Ovary (tissue), 9 donors: ENCODE data around the gene ANP32B. TPM values are rescaled to one million over a fixed set of nuclear protein-coding genes. Genes with fewer than 3 reads are reported as not detected.
A peak's percentile ranks its signal among the peaks of the same experiment; 100 is the strongest.

Experiments
- DNase-seq, 5 donors: peaks; one replicate each; pipeline ENCODE4 v3.0.0-alpha.2; 2019 to 2020
- H3K27ac ChIP-seq, 2 donors: fragments of 200-600 bp; one replicate each; pipeline versions ENCODE4 v1.5.1 to v1.8.0; 2019 to 2022
- H3K27me3 ChIP-seq: fragments of 200-600 bp; one replicate; pipeline ENCODE4 v1.8.0; 2022
- H3K36me3 ChIP-seq: fragments of 200-600 bp; sonication (generic); one replicate; pipeline ENCODE4 v1.5.1; 2019
- H3K4me1 ChIP-seq: one replicate; pipeline ENCODE4 v1.8.1; 2013; ENCODE audit warnings: mild to moderate bottlenecking, moderate library complexity; ENCODE audit not compliant: insufficient read depth
- H3K4me3 ChIP-seq: fragments of 200-600 bp; sonication (generic); one replicate; pipeline ENCODE4 v1.5.1; 2017
- H3K9me3 ChIP-seq, 2 donors: fragments of 200-600 bp in 1 of 2; sonication (generic) in 1 of 2; one replicate each; pipeline versions ENCODE4 v1.5.1 to v1.8.1; 2013 to 2019; ENCODE audit warnings: mild to moderate bottlenecking in 1 of 2, moderate library complexity in 1 of 2
- CTCF ChIP-seq, 3 donors: fragments of 450-650 bp in 2 of 3; fragments of 200-600 bp in 1 of 3; IDR thresholded peaks; one replicate each; pipeline versions ENCODE4 v1.5.1 to v1.8.0; 2016 to 2022; ENCODE audit warnings: antibody characterized with exemption in 3 of 3, mild to moderate bottlenecking in 1 of 3
- EP300 ChIP-seq: sonication (generic); formaldehyde crosslinking; IDR thresholded peaks from one replicate; pipeline ENCODE4 v1.6.1; 2017; ENCODE audit warnings: antibody characterized with exemption
- POLR2A ChIP-seq: fragments of 450-650 bp; IDR thresholded peaks from one replicate; pipeline ENCODE4 v1.6.1; 2017; ENCODE audit warnings: antibody characterized with exemption, mild to moderate bottlenecking, moderate library complexity
- WGBS, 3 donors: extraction: QIAGEN DNeasy Blood & Tissue Kit in 1 of 3; methylation state at CpG; one replicate each; pipeline versions ENCODE4 v1.1.5 to v1.1.7; 2013 to 2017; 5-methylcytosine and 5-hydroxymethylcytosine counted together
- intact Hi-C, 4 donors: fragments of 100-400 bp; cut with DNase I; formaldehyde crosslinking; loops; one replicate each; pipeline versions ENCODE4 v1.11.0 to v1.15.1; 2022 to 2023
- polyA plus RNA-seq, 2 donors: library from polyadenylated mRNA; stranded (reverse); fragments of 200-250 nt in 1 of 2; fragments of 350-450 nt in 1 of 2; fragmentation: Illumina TruSeq in 1 of 2; extraction: RNeasy Lipid Tissue Mini Kit (QIAGEN cat#74804) in 1 of 2; gene quantifications; one replicate each; pipeline ENCODE4 v1.2.3, GENCODE V29; 2013 to 2014
- small RNA-seq: library from RNA; depleted of rRNA; stranded (forward); fragments of <200 nt; gene quantifications from one replicate; pipeline ENCODE3, GENCODE V24; 2016
- total RNA-seq, 7 donors: library from RNA; depleted of rRNA in 2 of 7; stranded (reverse); fragments of >200 nt in 2 of 7; fragmentation: NEBNext Ultra II Directional in 3 of 7; extraction: Animal tissue kit (Norgen Biotek cat#: 25700) in 3 of 7; gene quantifications; one replicate each; pipeline versions ENCODE4 v1.1.0 to v1.2.4, GENCODE V29; 2016 to 2023
- donor health status: DM: no; HTN: no; CAD: no; lungs with moderate emphysema.
- donor health status: DM: no; HTN: no; CAD: no.
- donor health status: Bipolar disorder and iron deficiency.
- donor health status: DM: yes; HTN: yes; CAD: no.
- donor health status: DM: no; HTN: no; CAD: no.
- donor health status: DM: yes; HTN: yes; CAD: no.

ANP32B gene
- total and polyA plus RNA-seq, 9 donors: 41.4 to 302 (median 153) TPM

- no peaks in the 10 kb centered on the region for H3K36me3 ChIP-seq
- WGBS, 3 donors: 24 to 47% (median 31%) methylated on average over 8 of the region's 8 CpGs
- intact Hi-C loops: no loop called here
Measured at GRCh38 chr9:98064623-98065392, 81.7 kb downstream of the ANP32B start.

More at GRCh38 chr9:98064623-98065392, 81.7 kb downstream of the ANP32B start:
- no peak for TF ChIP-seq CTCF (IDR thresholded peaks at IDR 0.05)
- TF ChIP-seq POLR2A: no peak
- no peak for TF ChIP-seq EP300
- no peaks in the 10 kb centered on the region for H3K27me3 ChIP-seq
- H3K4me3 ChIP-seq: no peak overlapping the region
- H3K27ac ChIP-seq: no peak overlapping the region
- H3K4me1 ChIP-seq: no peaks in the 10 kb centered on the region
- DNase-seq: peak in 3 of 5 donors; percentile 23 to 63 (median 42)
- H3K9me3 ChIP-seq: no peaks in the 10 kb centered on the region

Small RNAs within 50 kb of the gene (small RNA-seq; reads per million reads assigned to genes)
- not detected for gene RNU6-918P

Other genes starting within 250 kb of the ANP32B start
- gene FOXE1, start 130.1 kb upstream of the ANP32B start, total RNA-seq: not detected
- not detected for gene FOXE1, start 130.1 kb upstream of the ANP32B start, polyA plus RNA-seq
- 10 to 100 TPM; 11.5 to 19.4 (median 15.3) TPM for gene TRMO, start 60.8 kb upstream of the ANP32B start, total RNA-seq
- gene TRMO, start 60.8 kb upstream of the ANP32B start, polyA plus RNA-seq: 10 to 100 TPM; 12.6 to 25.3 TPM
- under 1 TPM in 2 of 7 donors, not detected in 5; 0.10 to 0.53 TPM for gene HEMGN, start 45.2 kb upstream of the ANP32B start, total RNA-seq
- gene HEMGN, start 45.2 kb upstream of the ANP32B start, polyA plus RNA-seq: not detected
- gene NANS, start 73.4 kb downstream of the ANP32B start, total RNA-seq: 10 to 100 TPM; 24.1 to 43.8 (median 33.8) TPM
- 10 to 100 TPM; 28.3 to 41.5 TPM for gene NANS, start 73.4 kb downstream of the ANP32B start, polyA plus RNA-seq
- gene TRIM14, start 135.9 kb downstream of the ANP32B start, total RNA-seq: 10 to 100 TPM in 1 of 7 donors, 1 to 10 TPM in 6; 3.6 to 12.2 (median 5.7) TPM
- gene TRIM14, start 135.9 kb downstream of the ANP32B start, polyA plus RNA-seq: 10 to 100 TPM in 1 of 2 donors, 1 to 10 TPM in 1; 2.3 to 24.0 TPM
- 1 to 10 TPM in 4 of 7 donors, under 1 TPM in 3; 0.13 to 3.7 (median 1.2) TPM for gene CORO2A, start 209.3 kb downstream of the ANP32B start, total RNA-seq
- 1 to 10 TPM in 1 of 2 donors, under 1 TPM in 1; 0.33 to 1.9 TPM for gene CORO2A, start 209.3 kb downstream of the ANP32B start, polyA plus RNA-seq